ENCODE measurements around the gene NAPG.

- TF ChIP-seq CTCF (IDR thresholded peaks at IDR 0.05; ENCODE audit: low read depth, low read length) (no peak), EZH2phosphoT487 (IDR thresholded peaks at IDR 0.05; ENCODE audit: low read depth) (no peak)
Observed at GRCh38 chr18:10508591-10508990, 17.2 kb upstream of the NAPG start.
